ENCODE data around the gene SIGLEC9. TPM values are rescaled to one million over a fixed set of nuclear protein-coding genes. Genes with fewer than 3 reads are reported as not detected.

SIGLEC9 gene
- total RNA-seq, 1 experiment from 2014 or later, result not detected

DNA sequence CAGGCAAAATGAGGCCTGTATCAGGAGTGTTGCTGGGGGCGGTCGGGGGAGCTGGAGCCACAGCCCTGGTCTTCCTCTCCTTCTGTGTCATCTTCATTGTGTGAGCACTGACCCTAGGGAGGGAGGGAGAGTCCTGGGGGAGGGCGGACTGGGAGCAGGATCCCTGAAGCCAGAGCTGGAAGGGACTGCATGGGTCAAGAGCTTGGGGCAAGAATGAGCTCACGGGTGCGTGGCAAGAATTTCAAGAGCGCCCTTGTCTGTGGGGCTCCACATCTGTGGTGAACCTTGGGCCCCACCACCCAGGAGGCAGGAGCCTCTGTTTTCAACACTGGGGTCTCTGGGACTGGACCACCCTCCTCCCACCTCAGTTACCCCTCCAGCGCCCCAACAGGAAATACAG is 22.0 kb downstream of the SIGLEC9 start:
- ChIA-PET POLR2A (ENCODE audit: unreplicated experiment) (interaction anchor here (0.6 kb wide), 1 partner anchor 18 kb away, joined by 17 read pairs; no protein-coding TSS in a partner anchor), CTCF (no interaction called here)
- Histone ChIP-seq H3K9me3 (ENCODE audit: low read length) (no peaks in the 10 kb centered on the region), H4K20me1 (ENCODE audit: low read length) (no peaks in the 10 kb centered on the region), H3K4me3 (ENCODE audit: low read length) (no peak overlapping the region), H3K4me1 (ENCODE audit: insufficient read depth, low read length) (no peaks in the 10 kb centered on the region), H3F3A (ENCODE audit: low read length, unreplicated experiment) (no peaks in the 10 kb centered on the region), H3K27ac (ENCODE audit: low read length) (no peak overlapping the region), H3K9me2 (replicated peaks; ENCODE audit: low read length) (no peaks in the 10 kb centered on the region), H3K36me3 (ENCODE audit: low read depth, low read length) (no peaks in the 10 kb centered on the region), H3K79me2 (ENCODE audit: low read length) (no peaks in the 10 kb centered on the region), H3K4me2 (ENCODE audit: low read length) (no peak overlapping the region), H3K9ac (ENCODE audit: low read length) (no peak overlapping the region), H2AFZ (ENCODE audit: low read length) (no peak overlapping the region), H3K27me3 (ENCODE audit: low read length) (peaks cover 66% of the 10 kb centered on the region)
- DNase-seq, result no peak
- intact Hi-C loops (cut with micrococcal nuclease), result no loop called here
- TF ChIP-seq EZH2 (IDR thresholded peaks at IDR 0.05; ENCODE audit: low read length, unreplicated experiment) (no peak), EZH2phosphoT487 (IDR thresholded peaks at IDR 0.05; ENCODE audit: borderline replicate concordance, low read length) (no peak)
- no peak for ATAC-seq
- no TSS peak for BruUV-seq (replicated peaks)

DNA sequence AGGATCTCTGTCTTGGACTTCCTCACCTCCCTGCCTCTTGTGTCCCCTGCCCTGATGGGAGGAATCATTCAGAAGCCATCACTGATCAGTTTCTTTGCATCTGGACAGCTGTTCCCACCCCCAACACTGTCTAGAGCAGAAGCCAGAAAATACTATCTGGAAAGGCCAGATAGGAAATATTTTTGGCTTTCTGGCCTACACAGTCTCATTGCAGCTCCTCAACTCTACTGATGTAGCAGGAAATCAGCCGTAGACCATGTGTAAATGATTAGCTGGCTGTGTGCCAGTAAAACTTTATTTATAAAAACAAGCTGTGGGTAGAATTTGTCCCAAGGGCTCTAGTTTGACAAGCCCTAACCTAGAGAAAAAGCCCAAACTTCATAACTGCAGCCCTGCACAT is 23.0 kb downstream of the SIGLEC9 start:
- no peaks in the 10 kb centered on the region for H3F3A ChIP-seq (ENCODE audit: low read length, unreplicated experiment)
- H3K4me3 ChIP-seq (ENCODE audit: low read length), result no peak overlapping the region
- peaks cover 66% of the 10 kb centered on the region for H3K27me3 ChIP-seq (ENCODE audit: low read length)
- no peaks in the 10 kb centered on the region for H3K9me3 ChIP-seq (ENCODE audit: low read length)
- H4K20me1 ChIP-seq (ENCODE audit: low read length), result no peaks in the 10 kb centered on the region
- no peaks in the 10 kb centered on the region for H3K36me3 ChIP-seq (ENCODE audit: low read depth, low read length)
- H2AFZ ChIP-seq (ENCODE audit: low read length), result no peak overlapping the region
- no peak for TF ChIP-seq CTCF (conservative IDR thresholded peaks at IDR 0.05; ENCODE audit: low read depth, low read length)
- no peak for DNase-seq
- no peak for ATAC-seq
- no peaks in the 10 kb centered on the region for H3K9me2 ChIP-seq (replicated peaks; ENCODE audit: low read length)
- no TSS peak for BruUV-seq (replicated peaks)
- H3K4me1 ChIP-seq (ENCODE audit: insufficient read depth, low read length), result no peaks in the 10 kb centered on the region
- no peaks in the 10 kb centered on the region for H3K79me2 ChIP-seq (ENCODE audit: low read length)
- POLR2A ChIA-PET (ENCODE audit: unreplicated experiment), result no interaction called here
- no peak overlapping the region for H3K4me2 ChIP-seq (ENCODE audit: low read length)
- CTCF ChIA-PET, result interaction anchor here (0.6 kb wide), 1 partner anchor 12 kb away, joined by 7 read pairs; no protein-coding TSS in a partner anchor
- no peak overlapping the region for H3K9ac ChIP-seq (ENCODE audit: low read length)
- intact Hi-C loops (cut with micrococcal nuclease), result no loop called here
- no peak overlapping the region for H3K27ac ChIP-seq (ENCODE audit: low read length)

DNA sequence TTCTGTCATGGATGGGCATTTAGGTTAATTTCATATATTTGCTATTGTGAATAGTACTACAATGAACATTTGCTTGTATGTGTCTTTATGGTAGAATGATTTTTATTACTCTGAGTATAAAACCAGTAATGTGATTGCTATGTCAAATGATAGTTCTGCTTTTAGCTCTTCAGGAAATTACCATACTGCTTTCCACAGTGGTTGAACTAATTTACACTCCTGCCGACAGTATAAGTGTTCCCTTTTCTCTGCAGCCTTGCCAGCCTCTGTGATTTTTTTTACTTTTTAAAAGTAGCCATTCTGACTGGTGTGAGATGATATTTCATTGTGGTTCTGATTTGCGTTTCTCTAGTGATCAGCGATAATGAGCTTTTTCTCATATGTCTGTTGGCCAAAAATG is 23.9 kb downstream of the SIGLEC9 start:
- Histone ChIP-seq H3K27me3 (ENCODE audit: low read length) (peaks cover 72% of the 10 kb centered on the region), H3K79me2 (ENCODE audit: low read length) (no peaks in the 10 kb centered on the region), H3F3A (ENCODE audit: low read length, unreplicated experiment) (no peaks in the 10 kb centered on the region), H3K9ac (ENCODE audit: low read length) (no peak overlapping the region), H2AFZ (ENCODE audit: low read length) (no peak overlapping the region), H3K4me1 (ENCODE audit: insufficient read depth, low read length) (no peaks in the 10 kb centered on the region), H3K4me2 (ENCODE audit: low read length) (no peak overlapping the region), H3K4me3 (ENCODE audit: low read length) (no peak overlapping the region), H4K20me1 (ENCODE audit: low read length) (no peaks in the 10 kb centered on the region), H3K36me3 (ENCODE audit: low read depth, low read length) (no peaks in the 10 kb centered on the region), H3K27ac (ENCODE audit: low read length) (no peak overlapping the region), H3K9me3 (ENCODE audit: low read length) (no peaks in the 10 kb centered on the region), H3K9me2 (replicated peaks; ENCODE audit: low read length) (no peaks in the 10 kb centered on the region)
- ChIA-PET CTCF (interaction anchor here (0.6 to 1.0 kb wide), 2 partner anchors 111 to 424 kb away, joined by 3 to 4 read pairs; no protein-coding TSS in a partner anchor), POLR2A (ENCODE audit: unreplicated experiment) (no interaction called here)
- ATAC-seq (no peak), DNase-seq (no peak)
- no TSS peak for BruUV-seq (replicated peaks)
- no peak for TF ChIP-seq EZH2 (IDR thresholded peaks at IDR 0.05; ENCODE audit: low read length, unreplicated experiment)
- TF ChIP-seq EZH2phosphoT487 (IDR thresholded peaks at IDR 0.05; ENCODE audit: borderline replicate concordance, low read length), result no peak
- TF ChIP-seq CTCF (conservative IDR thresholded peaks at IDR 0.05; ENCODE audit: low read depth, low read length), result no peak
- intact Hi-C loops (cut with micrococcal nuclease), result no loop called here

Measured in PC-3 (cell line).